ENCODE measurements around the gene SSC5D. TPM values are rescaled to one million over a fixed set of nuclear protein-coding genes. Genes with fewer than 3 reads are reported as not detected.

Gene SSC5D
- total and polyA plus RNA-seq, 2 experiments from 2014 or later, result 0.23 to 0.69 TPM

GRCh38 chr19:55462722-55463121, 25.5 kb upstream of the SSC5D start:
- H3K4me3 ChIP-seq, result no peak overlapping the region
- H3K27me3 ChIP-seq (ENCODE audit: insufficient read depth), result no peaks in the 10 kb centered on the region
- no peak for ATAC-seq

More at GRCh38 chr19:55462722-55463121, 25.5 kb upstream of the SSC5D start:
- Mint-ChIP-seq H3K27ac (no peak overlapping the region), H3K27me3 (ENCODE audit: insufficient read depth, low read depth, poor library complexity) (peaks cover 21% of the 10 kb centered on the region), H3K4me1 (peaks cover 32% of the 10 kb centered on the region), H3K9me3 (peaks cover 3% of the 10 kb centered on the region; the same call in 1 of the 3 replicates), H3K36me3 (ENCODE audit: low read depth) (peaks cover 2% of the 10 kb centered on the region; the same call in 1 of the 3 replicates), H3K4me3 (peak overlapping the region; percentile 91; the same call in 1 of the 3 replicates)
- Histone ChIP-seq H3F3A (replicated peaks; ENCODE audit: low read depth) (peaks cover 24% of the 10 kb centered on the region; the same call in 1 of the 2 replicates), H3K9me2 (ENCODE audit: insufficient read depth) (no peaks in the 10 kb centered on the region), H3K36me3 (ENCODE audit: insufficient read depth) (no peaks in the 10 kb centered on the region), H3K27ac (ENCODE audit: low read depth) (no peak overlapping the region), H3K4me1 (ENCODE audit: insufficient read depth) (peaks cover 26% of the 10 kb centered on the region), H2AFZ (no peak overlapping the region), H3K4me2 (peak overlapping the region; percentile 31; the same call in 1 of the 2 replicates), H3K79me2 (replicated peaks; ENCODE audit: insufficient read depth) (peaks cover 21% of the 10 kb centered on the region), H4K20me1 (replicated peaks; ENCODE audit: insufficient read depth) (no peaks in the 10 kb centered on the region; the same call in none of the 2 replicates)
- DNase-seq (ENCODE audit: low spot score), result no peak
- no peak for TF ChIP-seq ETS1 (IDR thresholded peaks at IDR 0.05)
- TF ChIP-seq ZNF114 (CRISPR knock-in tag; IDR thresholded peaks at IDR 0.05), result no peak
- no peak for TF ChIP-seq NANOG (IDR thresholded peaks at IDR 0.05; ENCODE audit: borderline replicate concordance)
- TF ChIP-seq EZH2phosphoT487 (IDR thresholded peaks at IDR 0.05; ENCODE audit: unreplicated experiment), result no peak
- no peak for TF ChIP-seq ZNF331 (CRISPR knock-in tag; IDR thresholded peaks at IDR 0.05; ENCODE audit: low read depth)
- TF ChIP-seq EZH2 (IDR thresholded peaks at IDR 0.05; ENCODE audit: low read depth, unreplicated experiment), result no peak
- TF ChIP-seq CTCF (conservative IDR thresholded peaks at IDR 0.05; ENCODE audit: low read depth in 2 of 2), result no peak
- TF ChIP-seq JUNB (IDR thresholded peaks at IDR 0.05; ENCODE audit: unreplicated experiment), result no peak
- no peak for TF ChIP-seq CREB1 (CRISPR knock-in tag; IDR thresholded peaks at IDR 0.05; ENCODE audit: low read depth)
- no peak for TF ChIP-seq POLR2AphosphoS5 (IDR thresholded peaks at IDR 0.05; ENCODE audit: low read depth)
- no peak for TF ChIP-seq ZNF462 (CRISPR knock-in tag; IDR thresholded peaks at IDR 0.05)
- TF ChIP-seq REST (IDR thresholded peaks at IDR 0.05; ENCODE audit: unreplicated experiment), result no peak
- TF ChIP-seq STAT1 (IDR thresholded peaks at IDR 0.05; ENCODE audit: unreplicated experiment), result no peak
